ENCODE measurements around the gene ADD3. TPM values are rescaled to one million over a fixed set of nuclear protein-coding genes. Genes with fewer than 3 reads are reported as not detected.

Gene ADD3
- total RNA-seq, 1 donor from 2014 or later = 28.4 TPM

DNA sequence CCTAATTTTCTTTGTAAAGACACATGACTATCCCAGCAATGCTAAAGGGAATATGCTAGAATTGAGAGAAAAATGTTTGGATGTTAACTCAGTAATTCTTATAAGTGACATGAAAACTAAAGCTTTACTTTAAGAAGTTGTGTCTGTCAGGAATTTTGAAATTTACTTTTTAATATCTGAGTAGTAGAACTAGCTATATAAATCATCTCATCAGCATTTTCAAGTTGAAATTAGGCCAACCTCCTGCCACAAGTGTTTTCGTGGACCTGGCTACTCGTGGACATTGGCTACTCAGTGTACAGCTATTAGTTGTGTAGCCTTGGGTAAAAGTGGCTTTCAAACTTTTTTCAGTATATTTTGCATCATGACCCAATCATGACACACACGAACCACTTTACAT is 70.5 kb downstream of the ADD3 start:
- intact Hi-C loops (cut with micrococcal nuclease) = loop anchor here (1.0 to 10.0 kb wide), 3 partner anchors 23 to 786 kb away; partner anchors contain the start of gene XPNPEP1
- Mint-ChIP-seq H3K4me1 (peaks cover 80% of the 10 kb centered on the region), H3K36me3 (ENCODE audit: low read depth) (peaks cover 11% of the 10 kb centered on the region), H3K9me3 (peaks cover 5% of the 10 kb centered on the region), H3K4me3 (peak overlapping the region; percentile 85), H3K27ac (peak overlapping the region; percentile 95), H3K27me3 (no peaks in the 10 kb centered on the region)
- DNase-seq = no peak

DNA sequence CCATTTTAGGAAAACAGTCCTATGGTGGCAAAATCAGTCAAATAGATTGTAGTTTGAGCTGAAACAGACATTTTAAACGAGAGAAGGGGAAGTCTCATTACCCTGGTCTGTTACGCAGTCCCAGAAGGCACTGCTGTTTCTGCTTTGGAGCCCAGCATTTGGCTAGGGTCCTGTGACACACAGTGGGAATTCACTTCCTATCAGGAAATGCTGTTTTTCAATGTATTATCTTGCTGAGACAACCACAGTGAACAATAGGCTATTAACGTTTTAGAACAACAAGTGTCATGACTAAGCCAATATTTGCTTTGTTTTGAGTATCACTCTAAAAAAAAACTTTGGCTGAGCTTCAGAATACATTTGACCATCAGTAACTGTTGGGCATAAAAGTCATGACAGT is 74.1 kb downstream of the ADD3 start:
- Mint-ChIP-seq H3K9me3 (peaks cover 11% of the 10 kb centered on the region), H3K4me3 (peak overlapping the region; percentile 70), H3K27ac (peak overlapping the region; percentile 89), H3K36me3 (ENCODE audit: low read depth) (peaks cover 17% of the 10 kb centered on the region), H3K4me1 (peaks cover 72% of the 10 kb centered on the region), H3K27me3 (no peaks in the 10 kb centered on the region)
- DNase-seq = no peak
- intact Hi-C loops (cut with micrococcal nuclease) = loop anchor here (1.0 kb wide), 1 partner anchor 13 kb away; no protein-coding TSS in a partner anchor

DNA sequence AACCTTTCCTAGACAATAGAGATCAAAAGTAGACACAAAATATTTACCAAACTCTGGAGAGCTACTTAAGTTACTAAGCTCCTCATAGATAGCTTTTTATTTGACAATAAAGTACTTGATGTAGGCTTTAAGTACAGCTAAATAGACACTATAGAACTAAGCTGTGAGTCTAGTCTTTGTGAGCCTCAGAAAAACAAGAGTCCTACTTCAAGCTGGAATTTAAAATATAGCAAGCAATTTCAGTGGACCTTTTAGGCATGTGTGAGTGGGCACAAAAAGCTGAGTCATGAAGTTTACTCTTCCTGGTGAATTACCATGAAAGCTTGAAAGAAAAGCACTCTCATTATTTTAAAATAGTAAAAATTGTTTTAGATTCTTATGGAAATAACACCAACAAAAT is 76.1 kb downstream of the ADD3 start:
- intact Hi-C loops (cut with micrococcal nuclease) = loop anchor here (2.0 kb wide), 1 partner anchor 17 kb away; no protein-coding TSS in a partner anchor
- Mint-ChIP-seq H3K27me3 (no peaks in the 10 kb centered on the region), H3K4me1 (peaks cover 65% of the 10 kb centered on the region), H3K27ac (peak overlapping the region; percentile 20), H3K4me3 (no peak overlapping the region), H3K9me3 (peaks cover 11% of the 10 kb centered on the region), H3K36me3 (ENCODE audit: low read depth) (peaks cover 17% of the 10 kb centered on the region)
- no peak for DNase-seq

DNA sequence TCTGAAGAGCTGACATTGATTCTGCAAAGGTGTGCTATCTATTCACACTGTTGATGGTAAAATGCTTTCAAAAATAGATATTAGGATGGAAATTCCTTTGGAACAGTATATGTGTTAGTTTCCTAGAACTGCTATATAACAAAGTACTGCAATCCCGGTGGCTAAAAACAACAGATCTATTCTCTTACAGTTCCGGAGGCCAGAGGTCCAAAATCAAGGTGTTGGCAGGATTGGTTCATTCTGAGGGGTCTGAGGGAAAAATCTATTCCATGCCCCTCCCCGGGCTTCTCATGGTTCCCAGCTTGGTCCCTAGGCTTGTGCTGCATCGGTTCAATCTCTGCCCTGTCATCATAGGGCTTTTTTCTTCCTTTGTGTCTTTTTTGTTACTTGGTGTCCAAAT is 79.9 kb downstream of the ADD3 start:
- no peak overlapping the region for H3K27ac Mint-ChIP-seq
- peaks cover 34% of the 10 kb centered on the region for H3K36me3 Mint-ChIP-seq (ENCODE audit: low read depth)
- H3K4me3 Mint-ChIP-seq = no peak overlapping the region
- peaks cover 47% of the 10 kb centered on the region for H3K4me1 Mint-ChIP-seq
- intact Hi-C loops (cut with micrococcal nuclease) = no loop called here
- H3K27me3 Mint-ChIP-seq = no peaks in the 10 kb centered on the region
- DNase-seq = no peak
- peaks cover 11% of the 10 kb centered on the region for H3K9me3 Mint-ChIP-seq

DNA sequence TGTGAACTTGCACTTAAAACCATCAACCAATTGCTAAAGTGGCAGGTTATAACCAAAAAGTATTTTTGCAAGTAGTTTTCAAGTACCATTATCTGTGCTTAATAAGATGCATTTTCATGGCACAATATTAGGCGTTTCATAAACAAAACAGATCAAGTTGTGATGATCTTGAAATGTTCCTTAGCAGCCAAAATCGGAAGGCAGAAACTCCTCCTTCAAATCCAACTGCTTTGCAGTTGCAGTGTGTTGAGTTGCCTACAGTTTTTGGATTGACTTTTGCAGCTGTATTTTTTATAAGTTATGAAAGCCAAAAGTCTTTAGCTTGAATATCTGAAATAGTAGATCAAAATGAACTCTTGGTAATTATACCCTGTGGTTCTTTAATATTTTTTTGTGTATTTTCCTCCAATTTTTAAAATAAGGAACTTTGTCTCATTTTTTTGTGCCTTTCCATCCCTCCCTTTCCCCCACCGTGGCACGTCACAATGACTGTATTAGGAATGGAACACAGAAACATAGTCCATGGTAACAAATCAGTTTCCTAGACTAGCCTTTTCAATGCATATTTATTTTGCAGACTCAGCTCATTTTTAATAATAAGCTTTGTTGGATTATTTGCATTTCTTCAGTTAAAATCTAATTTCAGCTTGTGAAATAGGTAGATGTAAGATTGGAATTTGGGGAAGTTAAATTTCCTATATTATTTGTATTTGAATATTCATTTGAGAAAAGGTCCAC is 80.8 kb downstream of the ADD3 start:
- Mint-ChIP-seq H3K9me3 (peaks cover 6% of the 10 kb centered on the region), H3K27me3 (no peaks in the 10 kb centered on the region), H3K27ac (no peak overlapping the region), H3K4me1 (peaks cover 41% of the 10 kb centered on the region), H3K36me3 (ENCODE audit: low read depth) (peaks cover 28% of the 10 kb centered on the region), H3K4me3 (no peak overlapping the region)
- intact Hi-C loops (cut with micrococcal nuclease) = no loop called here
- DNase-seq = no peak

DNA sequence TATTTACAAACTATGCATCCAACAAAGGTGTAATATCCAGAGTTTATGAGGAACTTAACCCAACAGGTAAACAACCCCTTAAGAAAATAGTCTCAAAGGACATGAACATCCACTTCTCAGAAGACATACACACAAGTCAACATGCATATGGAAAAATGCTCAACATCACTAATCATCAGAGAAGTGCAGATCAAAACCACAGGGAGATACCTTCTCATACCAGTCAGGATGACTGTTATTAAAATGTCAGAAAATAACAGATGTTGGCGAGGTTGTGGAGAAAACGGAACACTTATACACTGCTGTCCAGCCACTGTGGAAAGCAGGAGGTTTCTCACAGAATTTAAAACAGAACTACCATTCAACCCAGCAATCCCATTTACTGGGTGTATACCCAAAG is 84.0 kb downstream of the ADD3 start:
- no peak for DNase-seq
- Mint-ChIP-seq H3K4me3 (no peak overlapping the region), H3K27ac (no peak overlapping the region), H3K27me3 (no peaks in the 10 kb centered on the region), H3K4me1 (peaks cover 24% of the 10 kb centered on the region), H3K36me3 (ENCODE audit: low read depth) (peaks cover 21% of the 10 kb centered on the region), H3K9me3 (no peaks in the 10 kb centered on the region)
- intact Hi-C loops (cut with micrococcal nuclease) = no loop called here

DNA sequence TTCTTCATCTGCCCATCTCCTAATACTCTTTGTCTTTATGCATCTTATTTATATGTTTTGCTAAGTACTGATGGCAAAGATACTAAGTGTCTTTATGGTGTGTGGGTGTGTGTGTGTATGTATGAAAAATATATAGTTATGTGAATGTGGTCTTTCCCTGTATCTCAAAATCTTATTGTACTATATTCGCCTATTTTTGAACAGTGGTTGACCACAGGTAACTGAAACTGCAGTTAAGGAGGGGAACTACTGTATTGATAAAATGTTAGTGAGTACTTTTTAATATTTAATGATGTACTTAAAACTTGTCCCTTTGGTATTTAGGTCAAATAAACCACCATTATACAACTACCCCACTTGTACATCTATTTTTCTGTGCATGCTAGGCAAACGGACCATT is 85.9 kb downstream of the ADD3 start:
- peaks cover 19% of the 10 kb centered on the region for H3K4me1 Mint-ChIP-seq
- H3K27me3 Mint-ChIP-seq = no peaks in the 10 kb centered on the region
- intact Hi-C loops (cut with micrococcal nuclease) = no loop called here
- DNase-seq = no peak
- H3K9me3 Mint-ChIP-seq = no peaks in the 10 kb centered on the region
- H3K36me3 Mint-ChIP-seq (ENCODE audit: low read depth) = peaks cover 21% of the 10 kb centered on the region
- no peak overlapping the region for H3K4me3 Mint-ChIP-seq
- no peak overlapping the region for H3K27ac Mint-ChIP-seq

DNA sequence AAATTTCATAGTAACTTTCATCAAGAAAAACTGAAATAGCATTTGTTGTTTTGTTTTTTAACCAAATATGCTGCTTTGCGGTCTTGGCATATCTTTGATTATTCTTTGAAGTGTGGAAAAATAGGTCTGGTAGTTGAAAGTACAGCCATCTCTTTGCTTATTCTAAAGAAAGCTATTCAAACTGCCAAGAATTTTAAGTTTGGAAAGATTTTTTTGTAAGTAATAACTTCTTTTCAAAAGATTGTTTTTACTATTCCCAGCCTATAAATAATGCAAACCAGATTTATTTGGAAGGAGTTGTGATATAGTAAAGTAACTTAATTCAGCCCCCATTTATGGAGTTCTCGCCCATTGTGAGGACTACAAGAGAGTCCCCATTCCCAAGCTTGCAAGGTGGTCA is 87.0 kb downstream of the ADD3 start:
- Mint-ChIP-seq H3K4me3 (no peak overlapping the region), H3K9me3 (no peaks in the 10 kb centered on the region)
- intact Hi-C loops (cut with micrococcal nuclease) = no loop called here

DNA sequence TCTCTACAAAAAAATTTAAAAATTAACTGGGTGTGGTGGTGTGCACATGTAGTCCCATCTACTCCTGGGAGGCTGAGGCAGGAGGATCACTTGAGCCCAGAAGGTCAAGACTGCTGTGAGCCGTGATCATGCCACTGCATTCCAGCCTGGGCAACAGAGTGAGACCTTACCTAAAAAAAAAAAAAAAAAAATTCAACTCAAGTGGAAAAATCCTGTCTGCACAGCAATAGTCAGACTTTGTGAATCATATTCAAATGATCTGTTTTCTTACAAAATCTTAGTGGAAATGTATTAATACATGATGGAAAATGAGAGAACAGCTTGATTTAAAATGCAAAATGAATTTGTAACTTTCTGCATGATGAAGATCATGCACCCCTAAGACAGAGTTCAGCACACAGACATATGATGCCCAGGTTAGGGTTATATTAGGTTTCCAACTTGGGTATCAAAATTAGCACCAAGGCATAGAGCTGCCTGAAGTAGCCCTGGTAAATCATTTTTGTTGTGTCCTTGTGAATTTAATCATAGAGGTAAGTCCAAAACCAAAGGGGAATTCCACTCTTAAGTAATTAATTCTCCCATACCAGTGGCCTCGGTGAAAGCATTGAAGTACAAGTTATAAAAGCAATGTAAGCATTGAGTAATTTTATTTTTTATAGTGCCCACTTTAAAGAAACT is 93.8 kb downstream of the ADD3 start:
- Mint-ChIP-seq H3K27me3 (no peaks in the 10 kb centered on the region), H3K27ac (peak overlapping the region; percentile 88), H3K4me1 (peaks cover 31% of the 10 kb centered on the region), H3K9me3 (no peaks in the 10 kb centered on the region), H3K4me3 (peak overlapping the region; percentile 44), H3K36me3 (ENCODE audit: low read depth) (peaks cover 45% of the 10 kb centered on the region)
- no peak for DNase-seq
- intact Hi-C loops (cut with micrococcal nuclease) = loop anchor here (1.0 to 5.0 kb wide), 4 partner anchors 17 to 91 kb away; no protein-coding TSS in a partner anchor

More for the DNA sequence above, 87.0 kb downstream of the ADD3 start:
- no peak for DNase-seq
- no peaks in the 10 kb centered on the region for H3K27me3 Mint-ChIP-seq
- no peak overlapping the region for H3K27ac Mint-ChIP-seq
- H3K4me1 Mint-ChIP-seq = peaks cover 19% of the 10 kb centered on the region
- peaks cover 23% of the 10 kb centered on the region for H3K36me3 Mint-ChIP-seq (ENCODE audit: low read depth)

DNA sequence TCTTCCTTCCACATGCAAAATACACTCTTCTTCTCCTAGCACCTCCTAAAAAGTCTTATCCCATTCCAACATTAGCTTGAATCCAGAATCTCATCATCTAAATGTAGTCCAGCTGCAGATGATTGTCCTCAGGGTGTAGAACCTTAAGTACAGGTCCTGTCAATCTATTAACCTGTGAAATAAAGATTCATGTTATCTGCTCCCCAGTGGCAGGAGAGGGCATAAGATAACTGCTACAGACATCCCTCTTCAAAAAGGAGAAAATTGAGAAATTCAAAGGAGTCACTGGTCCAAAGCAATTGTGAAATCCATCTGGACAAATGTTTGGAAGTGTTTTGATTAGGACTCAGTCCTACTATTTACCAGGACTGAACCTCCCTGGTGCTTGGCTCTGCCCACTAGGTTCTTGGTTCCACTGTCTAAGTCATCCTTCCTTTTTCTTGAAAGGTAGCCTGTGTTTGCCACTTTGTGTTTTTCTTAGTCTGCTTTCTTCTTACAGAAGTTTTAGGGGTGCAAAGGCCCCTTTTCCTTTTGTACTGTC is 96.2 kb downstream of the ADD3 start:
- intact Hi-C loops (cut with micrococcal nuclease) = loop anchor here (5.0 kb wide), 1 partner anchor 37 kb away; no protein-coding TSS in a partner anchor
- Mint-ChIP-seq H3K36me3 (ENCODE audit: low read depth) (peaks cover 54% of the 10 kb centered on the region), H3K9me3 (no peaks in the 10 kb centered on the region), H3K4me3 (no peak overlapping the region), H3K27ac (peak overlapping the region; percentile 51), H3K4me1 (peaks cover 30% of the 10 kb centered on the region), H3K27me3 (no peaks in the 10 kb centered on the region)
- DNase-seq = no peak

DNA sequence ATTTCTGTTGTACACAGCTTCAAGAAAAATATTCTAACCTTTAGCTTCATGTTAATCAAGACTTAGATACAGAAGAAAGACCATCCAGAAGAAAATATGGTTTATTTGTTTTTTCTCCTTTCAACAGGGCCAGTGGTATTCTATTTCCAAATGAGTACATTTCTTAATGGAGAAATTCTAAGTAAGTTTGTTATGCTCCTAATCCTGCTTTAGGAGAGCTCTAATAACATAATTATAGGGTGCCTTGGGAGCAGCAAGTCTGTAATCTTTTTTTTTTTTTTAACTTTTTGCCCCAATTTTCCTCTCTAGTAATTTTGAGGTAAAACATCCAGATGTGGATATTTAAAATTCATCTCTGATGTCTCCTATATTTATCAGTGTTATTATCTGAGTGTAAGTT is 98.1 kb downstream of the ADD3 start:
- Mint-ChIP-seq H3K27ac (no peak overlapping the region), H3K4me1 (peaks cover 30% of the 10 kb centered on the region), H3K4me3 (no peak overlapping the region), H3K36me3 (ENCODE audit: low read depth) (peaks cover 55% of the 10 kb centered on the region), H3K27me3 (no peaks in the 10 kb centered on the region), H3K9me3 (peaks cover 5% of the 10 kb centered on the region)
- no peak for DNase-seq
- intact Hi-C loops (cut with micrococcal nuclease) = no loop called here

DNA sequence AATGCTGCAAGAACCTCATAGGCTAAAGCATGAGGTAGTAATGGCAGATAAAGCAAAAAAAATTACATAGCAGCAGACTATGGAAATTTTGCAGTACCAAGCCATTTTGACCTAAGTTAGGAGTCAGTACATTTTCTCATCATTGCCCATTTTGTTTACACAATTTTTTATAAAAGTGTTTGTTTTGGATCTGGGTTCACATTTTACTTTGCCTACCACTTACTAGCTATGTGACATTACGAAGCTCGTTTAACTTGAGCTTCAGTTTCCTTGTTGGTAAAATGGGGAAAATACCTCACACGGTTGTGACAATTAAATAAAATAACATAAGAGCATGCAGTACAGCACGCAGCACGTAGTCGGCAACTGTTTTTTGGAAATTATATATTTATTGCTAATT is 99.6 kb downstream of the ADD3 start:
- H3K36me3 Mint-ChIP-seq (ENCODE audit: low read depth) = peaks cover 46% of the 10 kb centered on the region
- H3K27ac Mint-ChIP-seq = no peak overlapping the region
- H3K9me3 Mint-ChIP-seq = peaks cover 5% of the 10 kb centered on the region
- no peaks in the 10 kb centered on the region for H3K27me3 Mint-ChIP-seq
- DNase-seq = no peak
- intact Hi-C loops (cut with micrococcal nuclease) = no loop called here
- no peak overlapping the region for H3K4me3 Mint-ChIP-seq
- peaks cover 16% of the 10 kb centered on the region for H3K4me1 Mint-ChIP-seq

DNA sequence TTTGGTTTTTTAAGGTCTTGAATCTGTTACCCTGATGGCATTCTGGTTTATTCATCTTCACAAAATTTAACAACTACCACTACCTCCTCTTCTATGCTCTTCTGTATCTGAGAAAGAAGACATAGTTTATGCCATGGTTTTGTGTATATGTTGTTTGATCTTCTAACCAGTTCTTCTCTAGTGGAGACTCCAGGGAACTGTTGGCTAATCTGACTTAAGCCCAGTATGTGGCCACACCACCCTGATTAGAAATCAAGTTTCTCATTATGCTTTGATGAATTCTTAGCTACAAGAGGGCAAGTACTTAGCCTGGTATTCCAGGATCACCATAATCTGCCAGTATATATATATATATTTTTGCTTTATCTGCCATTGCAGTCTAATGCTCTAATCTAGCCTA is 100.1 kb downstream of the ADD3 start:
- Mint-ChIP-seq H3K4me3 (no peak overlapping the region), H3K9me3 (peaks cover 5% of the 10 kb centered on the region)
- intact Hi-C loops (cut with micrococcal nuclease) = no loop called here

DNA sequence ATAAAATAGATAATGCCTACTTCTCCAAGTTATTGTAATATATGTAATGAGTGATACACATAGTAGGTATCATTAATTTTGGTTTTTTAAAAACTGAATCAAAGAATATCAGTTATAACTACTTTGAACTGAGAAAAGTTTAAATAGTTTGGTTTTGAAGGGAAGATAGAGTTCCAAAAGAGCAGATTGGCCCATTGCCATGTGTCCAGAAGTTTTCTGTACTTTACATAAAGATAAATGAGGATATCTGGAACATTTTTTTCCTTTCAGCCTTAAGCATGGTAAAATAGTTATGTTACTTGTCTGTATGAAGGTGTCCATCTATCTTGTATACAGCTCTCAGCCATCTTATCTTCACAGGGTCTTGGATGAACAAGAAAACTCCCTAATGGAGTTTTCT is 101.7 kb downstream of the ADD3 start:
- Mint-ChIP-seq H3K27me3 (no peaks in the 10 kb centered on the region), H3K27ac (no peak overlapping the region), H3K4me1 (peaks cover 7% of the 10 kb centered on the region), H3K9me3 (peaks cover 5% of the 10 kb centered on the region), H3K4me3 (no peak overlapping the region), H3K36me3 (ENCODE audit: low read depth) (peaks cover 45% of the 10 kb centered on the region)
- no peak for DNase-seq
- intact Hi-C loops (cut with micrococcal nuclease) = no loop called here

More for the DNA sequence above, 100.1 kb downstream of the ADD3 start:
- H3K27me3 Mint-ChIP-seq = no peaks in the 10 kb centered on the region
- peaks cover 48% of the 10 kb centered on the region for H3K36me3 Mint-ChIP-seq (ENCODE audit: low read depth)
- peaks cover 16% of the 10 kb centered on the region for H3K4me1 Mint-ChIP-seq
- no peak overlapping the region for H3K27ac Mint-ChIP-seq
- no peak for DNase-seq

All from activated CD4-positive, alpha-beta T cell treated with anti-CD3 and anti-CD28 coated beads, Interleukin-2, amount 10 ng/mL, durations not matched to agents 24 days and 14 days (primary cell).